Lung (tissue), 12 donors: Measurements from ENCODE around the gene PALB2. TPM values are rescaled to one million over a fixed set of nuclear protein-coding genes. Genes with fewer than 3 reads are reported as not detected.

Experiments used
- ATAC-seq: fragments of 200-7000 bp; cut with Tn5 transposase; one replicate; pipeline ENCODE4 v1.9.1; 2020; ENCODE audit warnings: moderate number of reproducible peaks; ENCODE audit not compliant: insufficient read depth, low FRiP score
- DNase-seq, 3 donors: peaks; one replicate each; pipeline ENCODE4 v3.0.0-alpha.2; 2013 to 2017
- H3K27ac ChIP-seq, 2 donors: one replicate each; pipeline ENCODE4 v1.5.1; 2013; ENCODE audit warnings: mild to moderate bottlenecking in 2 of 2, moderate library complexity in 2 of 2, control low read depth in 1 of 2, inconsistent platforms in 1 of 2, low read depth in 1 of 2, low read length in 1 of 2
- H3K27me3 ChIP-seq, 3 donors: one replicate each; pipeline ENCODE4 v1.5.1; 2013; ENCODE audit warnings: low read length in 2 of 3; ENCODE audit not compliant: control insufficient read depth in 3 of 3, insufficient read depth in 3 of 3
- H3K36me3 ChIP-seq, 4 donors: one replicate each; pipeline ENCODE4 v1.5.1; 2013; ENCODE audit warnings: low read length in 4 of 4, mild to moderate bottlenecking in 1 of 4, moderate library complexity in 1 of 4; ENCODE audit not compliant: control insufficient read depth in 4 of 4, insufficient read depth in 4 of 4
- H3K4me1 ChIP-seq, 5 donors: one replicate each; pipeline ENCODE4 v1.5.1; 2013; ENCODE audit warnings: low read length in 5 of 5, mild to moderate bottlenecking in 2 of 5, moderate library complexity in 1 of 5; ENCODE audit not compliant: control insufficient read depth in 5 of 5, insufficient read depth in 5 of 5
- H3K4me3 ChIP-seq: one replicate; pipeline ENCODE4 v1.5.1; 2013; ENCODE audit warnings: mild to moderate bottlenecking, control low read depth, moderate library complexity
- H3K9ac ChIP-seq, 2 donors: one replicate each; pipeline ENCODE4 v1.5.1; 2013; ENCODE audit warnings: low read length in 2 of 2, control low read depth in 1 of 2; ENCODE audit not compliant: insufficient read depth in 1 of 2
- H3K9me3 ChIP-seq, 4 donors: one replicate each; pipeline ENCODE4 v1.5.1; 2013; ENCODE audit warnings: low read length in 3 of 4, mild to moderate bottlenecking in 1 of 4, moderate library complexity in 1 of 4; ENCODE audit not compliant: control insufficient read depth in 4 of 4, insufficient read depth in 3 of 4
- CTCF ChIP-seq: IDR thresholded peaks from 2 replicates; pipeline ENCODE4 v1.5.1; 2012; ENCODE audit warnings: mild to moderate bottlenecking; ENCODE audit errors: control extremely low read depth, extremely low read depth
- WGBS, 2 donors: extraction: QIAGEN DNeasy Blood & Tissue Kit; methylation state at CpG; one replicate each; pipeline ENCODE4 v1.1.7; 2013; 5-methylcytosine and 5-hydroxymethylcytosine counted together
- polyA plus RNA-seq, 2 donors: library from polyadenylated mRNA; stranded (reverse); fragments of 200-250 nt; gene quantifications; one replicate each; pipeline ENCODE4 v1.2.1, GENCODE V29; 2013
- total RNA-seq, 2 donors: library from RNA; depleted of rRNA in 1 of 2; stranded (reverse); fragments of >200 nt in 1 of 2; gene quantifications; one replicate each; pipeline ENCODE4 v1.2.1, GENCODE V29; 2014 to 2021
- donor health status: control.
- donor health status: control.
- donor health status: Bipolar disorder and iron deficiency.
- donor health status: healthy.
- donor health status: DM: yes; HTN: yes; CAD: no.

PALB2 gene
- total and polyA plus RNA-seq, 4 donors = 6.3 to 12.9 (median 10.1) TPM

GRCh38 chr16:23678430-23679273, 37.5 kb upstream of the PALB2 start, which contains the start of gene PLK1:
Gene PLK1, plus strand, starts transcription at chr16:23678889. Its CDS starts 44 bp downstream, at chr16:23678933.
- TF ChIP-seq CTCF = no peak
- no peak within 1 kb of the TSS for H3K27ac ChIP-seq
- no peaks in the 10 kb centered on the region for H3K27me3 ChIP-seq
- peak within 1 kb of the TSS in 1 of 2 donors; percentile 24 for H3K9ac ChIP-seq
- peaks cover 0 to 29% (median 19%) of the 10 kb centered on the region in 4 donors for H3K36me3 ChIP-seq
- H3K9me3 ChIP-seq = no peaks in the 10 kb centered on the region
- peak within 1 kb of the TSS; percentile 51 for H3K4me3 ChIP-seq
- ATAC-seq (peak; percentile 90), DNase-seq (peak; percentile 88 to 91 (median 89))
- peaks cover 0 to 37% (median 8%) of the 10 kb centered on the region in 5 donors for H3K4me1 ChIP-seq
- WGBS, 2 donors = 1 to 2% methylated on average over 73 to 75 of the region's 75 CpGs

- no peak overlapping the region for H3K9ac ChIP-seq
- no peak for TF ChIP-seq CTCF
- no peak overlapping the region for H3K27ac ChIP-seq
- H3K4me1 ChIP-seq = peaks cover 0 to 42% (median 8%) of the 10 kb centered on the region in 5 donors
- peaks cover 4 to 32% (median 14%) of the 10 kb centered on the region in 4 donors for H3K36me3 ChIP-seq
- no peaks in the 10 kb centered on the region for H3K27me3 ChIP-seq
- no peak overlapping the region for H3K4me3 ChIP-seq
- no peak for DNase-seq
- 96 to 100% methylated on average over 2 of the region's 2 CpGs for WGBS, 2 donors
- no peak for ATAC-seq
- no peaks in the 10 kb centered on the region for H3K9me3 ChIP-seq
Observed at GRCh38 chr16:23676924-23677480, 35.9 kb upstream of the PALB2 start.

- Histone ChIP-seq H3K4me1 (peaks cover 0 to 20% (median 5%) of the 10 kb centered on the region in 5 donors), H3K4me3 (no peak overlapping the region), H3K36me3 (peaks cover 8 to 43% (median 28%) of the 10 kb centered on the region in 4 donors), H3K27me3 (no peaks in the 10 kb centered on the region), H3K9ac (peak overlapping the region in 1 of 2 donors; percentile 13), H3K9me3 (no peaks in the 10 kb centered on the region), H3K27ac (no peak overlapping the region)
- WGBS, 2 donors = 75 to 82% methylated on average over 8 of the region's 8 CpGs
- DNase-seq (peak in 2 of 3 donors; percentile 65 to 79), ATAC-seq (no peak)
- no peak for TF ChIP-seq CTCF
Observed at GRCh38 chr16:23673971-23674614, 33.0 kb upstream of the PALB2 start.
